GM23338 (cell line): Measurements from ENCODE around the gene CLASP2. TPM values are rescaled to one million over a fixed set of nuclear protein-coding genes. Genes with fewer than 3 reads are reported as not detected.

Experiments
- ATAC-seq: fragments of 200-7000 bp; cut with Tn5 transposase; 3 replicates; pipeline ENCODE4 v1.9.1; 2020
- DNase-seq: peaks from one replicate; pipeline ENCODE4 v3.0.0-alpha.2; 2015; ENCODE audit warnings: low spot score
- H2AFZ ChIP-seq: fragments of 200-600 bp; sonication (generic); 2 replicates; pipeline ENCODE4 v1.8.0; 2016; ENCODE audit warnings: antibody characterized with exemption, mild to moderate bottlenecking, moderate library complexity
- H3F3A ChIP-seq: fragments of 200-600 bp; sonication (generic); replicated peaks from 2 replicates; pipeline ENCODE4 v1.8.0; 2017; ENCODE audit warnings: antibody characterized with exemption, mixed run types, low read depth
- H3K27ac ChIP-seq: fragments of 200-600 bp; sonication (generic); 2 replicates; pipeline ENCODE4 v1.6.1; 2016; ENCODE audit warnings: low read depth
- H3K27me3 ChIP-seq: fragments of 200-600 bp; sonication (generic); 2 replicates; pipeline ENCODE4 v1.8.0; 2016; ENCODE audit warnings: mild to moderate bottlenecking, mixed run types, moderate library complexity; ENCODE audit not compliant: insufficient read depth
- H3K36me3 ChIP-seq: fragments of 200-600 bp; sonication (generic); 2 replicates; pipeline ENCODE4 v1.8.0; 2016; ENCODE audit warnings: mild to moderate bottlenecking; ENCODE audit not compliant: insufficient read depth
- H3K4me1 ChIP-seq: fragments of 200-600 bp; sonication (generic); 2 replicates; pipeline ENCODE4 v1.8.0; 2016; ENCODE audit warnings: mild to moderate bottlenecking, moderate library complexity; ENCODE audit not compliant: insufficient read depth
- H3K4me2 ChIP-seq: fragments of 200-600 bp; sonication (generic); 2 replicates; pipeline ENCODE4 v1.7.1; 2017; ENCODE audit warnings: mixed run types
- H3K4me3 ChIP-seq: fragments of 200-600 bp; sonication (generic); 2 replicates; pipeline ENCODE4 v1.6.1; 2016; ENCODE audit warnings: mixed run types
- H3K79me2 ChIP-seq: fragments of 200-600 bp; sonication (generic); replicated peaks from 2 replicates; pipeline ENCODE4 v1.8.0; 2017; ENCODE audit warnings: mild to moderate bottlenecking; ENCODE audit not compliant: insufficient read depth
- H3K9me2 ChIP-seq: fragments of 200-600 bp; sonication (generic); 2 replicates; pipeline ENCODE4 v1.8.0; 2017; ENCODE audit not compliant: insufficient read depth
- H4K20me1 ChIP-seq: fragments of 200-600 bp; sonication (generic); replicated peaks from 2 replicates; pipeline ENCODE4 v1.8.0; 2017; ENCODE audit warnings: mild to moderate bottlenecking; ENCODE audit not compliant: insufficient read depth
- H3K27ac Mint-ChIP-seq: 2 replicates; pipeline ENCODE4 v1.8.0; 2020; ENCODE audit warnings: inconsistent platforms, mild to moderate bottlenecking, moderate library complexity, mixed read lengths
- H3K27me3 Mint-ChIP-seq: 3 replicates; pipeline ENCODE4 v1.8.0; 2022; ENCODE audit warnings: low read depth, mild to moderate bottlenecking, moderate library complexity, mixed read lengths, inconsistent platforms; ENCODE audit not compliant: insufficient read depth, poor library complexity
- H3K36me3 Mint-ChIP-seq: 3 replicates; pipeline ENCODE4 v1.8.0; 2021; ENCODE audit warnings: low read depth, mild to moderate bottlenecking, inconsistent platforms, moderate library complexity, mixed read lengths
- H3K4me1 Mint-ChIP-seq: 3 replicates; pipeline ENCODE4 v1.8.0; 2020; ENCODE audit warnings: mild to moderate bottlenecking, inconsistent platforms, mixed read lengths
- H3K4me3 Mint-ChIP-seq: 3 replicates; pipeline ENCODE4 v1.8.0; 2021; ENCODE audit warnings: moderate library complexity, mild to moderate bottlenecking, inconsistent platforms, mixed read lengths
- H3K9me3 Mint-ChIP-seq: 3 replicates; pipeline ENCODE4 v1.8.0; 2020; ENCODE audit warnings: moderate library complexity, mild to moderate bottlenecking, inconsistent platforms, mixed read lengths
- CREB1 ChIP-seq: fragments of 250-450 bp; sonication (Bioruptor Pico); IDR thresholded peaks from 2 replicates; pipeline ENCODE4 v1.5.0; 2020; ENCODE audit warnings: low read depth, mild to moderate bottlenecking, moderate library complexity
- EZH2 ChIP-seq: fragments of 200-600 bp; sonication (generic); IDR thresholded peaks from one replicate; pipeline ENCODE4 v1.8.0; 2017; ENCODE audit warnings: antibody characterized with exemption, mild to moderate bottlenecking, low read depth; ENCODE audit not compliant: unreplicated experiment
- EZH2phosphoT487 ChIP-seq: fragments of 200-600 bp; sonication (generic); IDR thresholded peaks from one replicate; pipeline ENCODE4 v1.8.1; 2018; ENCODE audit warnings: antibody characterized with exemption; ENCODE audit not compliant: unreplicated experiment
- JUNB ChIP-seq: IDR thresholded peaks from one replicate; pipeline ENCODE4 v1.6.1; 2016; ENCODE audit warnings: antibody characterized with exemption; ENCODE audit not compliant: unreplicated experiment
- NANOG ChIP-seq: IDR thresholded peaks from 2 replicates; pipeline ENCODE4 v1.6.1; 2016; ENCODE audit warnings: antibody characterized with exemption, borderline replicate concordance
- POLR2AphosphoS5 ChIP-seq: IDR thresholded peaks from 2 replicates; pipeline ENCODE4 v1.6.1; 2016; ENCODE audit warnings: antibody characterized with exemption, low read depth
- REST ChIP-seq: IDR thresholded peaks from one replicate; pipeline ENCODE4 v1.6.1; 2018; ENCODE audit warnings: antibody characterized with exemption; ENCODE audit not compliant: unreplicated experiment
- STAT1 ChIP-seq: IDR thresholded peaks from one replicate; pipeline ENCODE4 v1.6.1; 2016; ENCODE audit warnings: antibody characterized with exemption; ENCODE audit not compliant: unreplicated experiment
- ZNF114 ChIP-seq: fragments of 250-450 bp; sonication (Bioruptor Pico); IDR thresholded peaks from 2 replicates; pipeline ENCODE4 v1.5.0; 2020; ENCODE audit warnings: mild to moderate bottlenecking, moderate library complexity
- ZNF331 ChIP-seq: fragments of 250-450 bp; sonication (Bioruptor Pico); IDR thresholded peaks from 2 replicates; pipeline ENCODE4 v1.5.0; 2020; ENCODE audit warnings: low read depth, mild to moderate bottlenecking, moderate library complexity
- ZNF462 ChIP-seq: fragments of 250-450 bp; sonication (Bioruptor Pico); IDR thresholded peaks from 2 replicates; pipeline ENCODE4 v1.5.0; 2020; ENCODE audit warnings: mild to moderate bottlenecking, moderate library complexity
- polyA plus RNA-seq: library from polyadenylated mRNA; unstranded; fragments of >200 nt; fragmentation: Nextera tagmentation; extraction: Ambion mirVana; gene quantifications from 2 replicates; pipeline ENCODE4 v1.2.1, GENCODE V29; 2016
- total RNA-seq: library from RNA; depleted of rRNA; stranded (reverse); fragments of >200 nt; shearing (Covaris generic); gene quantifications from 2 replicates; pipeline ENCODE4 v1.2.3, GENCODE V29; 2014
- TF ChIP-seq, protein P1 (sequence below): IDR thresholded peaks from 2 replicates; pipeline ENCODE4 v1.6.1; 2016; ENCODE audit warnings: antibody characterized with exemption
- TF ChIP-seq, protein P2 (sequence below), 2 experiments: fragments of 200-600 bp in 1 of 2; sonication (generic) in 1 of 2; conservative IDR thresholded peaks; 2 replicates each; pipeline versions ENCODE4 v1.5.1 to v1.6.1; 2016 to 2017; ENCODE audit warnings: antibody characterized with exemption in 2 of 2, low read depth in 2 of 2, mild to moderate bottlenecking in 2 of 2, moderate library complexity in 1 of 2

CLASP2 gene
- total and polyA plus RNA-seq, 2 experiments from 2014 or later: 12.8 to 74.6 TPM

DNA sequence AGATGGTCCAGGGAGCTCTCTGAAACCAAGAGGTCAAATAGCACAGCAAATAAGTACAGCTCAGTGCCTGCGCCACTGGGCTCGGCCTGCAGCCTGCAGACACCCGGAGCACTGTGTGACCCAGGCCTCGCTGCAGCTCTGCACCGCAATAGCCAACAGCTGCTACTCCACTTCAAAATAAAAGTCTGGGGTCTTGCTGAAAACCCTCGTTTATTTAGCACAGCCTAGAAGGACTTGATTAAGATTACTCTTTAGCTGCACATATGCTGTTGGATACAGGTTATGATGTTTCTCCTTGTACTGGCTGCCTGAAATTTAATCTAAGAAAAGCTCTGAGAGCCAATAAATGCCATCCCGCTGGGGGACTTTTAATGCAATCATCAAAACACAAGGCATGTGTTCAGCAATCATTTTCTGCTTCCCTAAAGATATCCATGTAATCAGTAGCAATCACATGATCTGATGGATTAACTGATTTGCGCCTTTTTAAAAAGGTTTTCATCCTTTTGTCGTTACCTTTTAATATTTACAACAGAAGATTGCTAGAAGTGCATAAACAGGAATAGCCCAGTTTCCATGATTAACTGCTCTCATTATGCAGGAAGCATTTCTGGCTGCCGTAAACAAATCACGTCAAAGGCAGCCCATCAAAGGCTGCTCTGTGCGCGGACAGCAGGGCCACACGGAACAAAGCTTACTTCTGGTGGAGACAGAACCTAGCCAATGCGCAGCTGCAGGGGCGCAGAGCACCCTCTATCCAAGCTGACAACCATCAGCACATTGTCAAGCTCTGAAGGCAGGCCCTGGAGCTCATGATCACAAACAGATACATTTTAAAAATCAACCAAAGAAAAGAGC lies 58.8 kb downstream of the CLASP2 start:
- TF ChIP-seq POLR2AphosphoS5: no peak
- no peak for TF ChIP-seq REST
- no peak for TF ChIP-seq ZNF462 (CRISPR knock-in tag)
- TF ChIP-seq EZH2: no peak
- TF ChIP-seq, protein P1, sequence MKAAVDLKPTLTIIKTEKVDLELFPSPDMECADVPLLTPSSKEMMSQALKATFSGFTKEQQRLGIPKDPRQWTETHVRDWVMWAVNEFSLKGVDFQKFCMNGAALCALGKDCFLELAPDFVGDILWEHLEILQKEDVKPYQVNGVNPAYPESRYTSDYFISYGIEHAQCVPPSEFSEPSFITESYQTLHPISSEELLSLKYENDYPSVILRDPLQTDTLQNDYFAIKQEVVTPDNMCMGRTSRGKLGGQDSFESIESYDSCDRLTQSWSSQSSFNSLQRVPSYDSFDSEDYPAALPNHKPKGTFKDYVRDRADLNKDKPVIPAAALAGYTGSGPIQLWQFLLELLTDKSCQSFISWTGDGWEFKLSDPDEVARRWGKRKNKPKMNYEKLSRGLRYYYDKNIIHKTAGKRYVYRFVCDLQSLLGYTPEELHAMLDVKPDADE: no peak
- no peak for TF ChIP-seq EZH2phosphoT487
- no peak for TF ChIP-seq JUNB
- TF ChIP-seq STAT1: no peak
- TF ChIP-seq NANOG: no peak
- TF ChIP-seq CREB1: no peak
- TF ChIP-seq, protein P2, sequence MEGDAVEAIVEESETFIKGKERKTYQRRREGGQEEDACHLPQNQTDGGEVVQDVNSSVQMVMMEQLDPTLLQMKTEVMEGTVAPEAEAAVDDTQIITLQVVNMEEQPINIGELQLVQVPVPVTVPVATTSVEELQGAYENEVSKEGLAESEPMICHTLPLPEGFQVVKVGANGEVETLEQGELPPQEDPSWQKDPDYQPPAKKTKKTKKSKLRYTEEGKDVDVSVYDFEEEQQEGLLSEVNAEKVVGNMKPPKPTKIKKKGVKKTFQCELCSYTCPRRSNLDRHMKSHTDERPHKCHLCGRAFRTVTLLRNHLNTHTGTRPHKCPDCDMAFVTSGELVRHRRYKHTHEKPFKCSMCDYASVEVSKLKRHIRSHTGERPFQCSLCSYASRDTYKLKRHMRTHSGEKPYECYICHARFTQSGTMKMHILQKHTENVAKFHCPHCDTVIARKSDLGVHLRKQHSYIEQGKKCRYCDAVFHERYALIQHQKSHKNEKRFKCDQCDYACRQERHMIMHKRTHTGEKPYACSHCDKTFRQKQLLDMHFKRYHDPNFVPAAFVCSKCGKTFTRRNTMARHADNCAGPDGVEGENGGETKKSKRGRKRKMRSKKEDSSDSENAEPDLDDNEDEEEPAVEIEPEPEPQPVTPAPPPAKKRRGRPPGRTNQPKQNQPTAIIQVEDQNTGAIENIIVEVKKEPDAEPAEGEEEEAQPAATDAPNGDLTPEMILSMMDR (conservative IDR thresholded peaks at IDR 0.05; ENCODE audit: low read depth in 2 of 2): no peak
- TF ChIP-seq ZNF114 (CRISPR knock-in tag): no peak
- no peak for TF ChIP-seq ZNF331 (CRISPR knock-in tag)
- Histone ChIP-seq H3K4me3 (peak overlapping the region; percentile 44), H3K27me3 (no peaks in the 10 kb centered on the region), H3K79me2 (peaks cover 34% of the 10 kb centered on the region), H4K20me1 (no peaks in the 10 kb centered on the region), H3K27ac (peak overlapping the region; percentile 48; the same call in 1 of the 2 replicates), H3K4me2 (peak overlapping the region; percentile 68), H3K36me3 (no peaks in the 10 kb centered on the region), H3K4me1 (peaks cover 29% of the 10 kb centered on the region), H3K9me2 (no peaks in the 10 kb centered on the region), H3F3A (no peaks in the 10 kb centered on the region), H2AFZ (no peak overlapping the region; the same call in 1 of the 2 replicates)
- peak; percentile 87 for DNase-seq
- H3K27ac Mint-ChIP-seq: peak overlapping the region; percentile 33
- H3K4me3 Mint-ChIP-seq: peak overlapping the region; percentile 66
- no peaks in the 10 kb centered on the region for H3K9me3 Mint-ChIP-seq
- peaks cover 38% of the 10 kb centered on the region for H3K4me1 Mint-ChIP-seq
- no peaks in the 10 kb centered on the region for H3K36me3 Mint-ChIP-seq
- H3K27me3 Mint-ChIP-seq: peaks cover 5% of the 10 kb centered on the region
- ATAC-seq: peak; percentile 99
